ENCODE measurements around the gene RAB18. TPM values are rescaled to one million over a fixed set of nuclear protein-coding genes. Genes with fewer than 3 reads are reported as not detected.

The RAB18 gene
- total RNA-seq, 1 experiment from 2014 or later = 89.4 TPM

DNA sequence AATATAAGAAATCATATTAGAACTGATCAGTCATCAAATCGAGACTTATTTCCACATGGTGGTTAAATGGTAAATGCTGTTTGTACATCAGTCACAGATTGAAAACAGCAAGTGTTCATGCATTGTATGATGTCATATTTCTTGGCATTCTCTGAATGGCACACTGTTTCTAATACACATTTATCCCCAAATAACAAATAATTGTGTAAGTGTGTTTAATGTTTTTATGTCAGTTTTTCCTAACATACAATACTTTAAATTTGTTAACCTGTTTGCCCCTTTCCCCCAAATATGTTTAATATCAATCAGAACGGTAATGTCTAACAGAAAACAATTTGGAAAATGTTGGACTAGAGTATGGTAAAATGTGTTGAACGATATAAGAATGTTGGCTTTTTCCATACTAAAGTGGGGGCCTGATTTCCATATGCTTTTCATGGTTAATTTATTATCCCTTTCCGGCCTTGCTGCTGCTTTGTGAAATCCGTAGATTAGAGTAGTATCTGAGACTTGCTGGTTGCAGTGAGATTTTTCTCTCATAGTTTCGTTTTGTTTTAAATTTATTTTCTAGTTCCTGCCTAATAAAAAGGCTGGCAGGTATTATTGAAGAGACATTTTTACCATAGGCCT is 23.7 kb downstream of the RAB18 start:
- no peak overlapping the region for H3K23ac ChIP-seq (ENCODE audit: insufficient read length, low read depth, low read length)
- H3K4me2 ChIP-seq (ENCODE audit: insufficient read depth, insufficient read length, low read length) = no peak overlapping the region
- no peak overlapping the region for H2BK120ac ChIP-seq (ENCODE audit: low read depth, low read length, poor library complexity, severe bottlenecking)
- peaks cover 16 to 17% of the 10 kb centered on the region in 2 experiments for H3K4me1 Mint-ChIP-seq
- H2AFZ ChIP-seq (ENCODE audit: low read length) = no peak overlapping the region
- H2BK20ac ChIP-seq (ENCODE audit: low read depth, low read length, poor library complexity, severe bottlenecking) = no peak overlapping the region
- no peak overlapping the region for H4K91ac ChIP-seq (ENCODE audit: insufficient read length, low read depth, low read length)
- H3K27ac Mint-ChIP-seq = no peak overlapping the region
- DNase-seq = no peak
- no CpG with 5 or more reads among the region's 6 CpGs for WGBS (ENCODE audit: extremely low coverage, insufficient read length, low lambda C conversion rate)
- H2BK5ac ChIP-seq (ENCODE audit: insufficient read length, low read length) = no peak overlapping the region
- no peak overlapping the region for H3K27ac ChIP-seq (ENCODE audit: insufficient read length, low read depth, low read length)
- no peak overlapping the region for H3K9ac ChIP-seq (ENCODE audit: extremely low read depth, insufficient read length, low read length)
- H3K36me3 Mint-ChIP-seq (ENCODE audit: insufficient read depth in 1 of 3, low read depth in 3 of 3) = peaks cover 0 to 3% (median 0%) of the 10 kb centered on the region in 3 experiments; a peak in 1 of 7 replicates
- H3K23me2 ChIP-seq (ENCODE audit: insufficient read length, low read depth, low read length, poor library complexity, severe bottlenecking) = no peaks in the 10 kb centered on the region
- H3K9me3 ChIP-seq (ENCODE audit: control insufficient read depth, low read depth, low read length) = no peaks in the 10 kb centered on the region
- no peak overlapping the region for H3T11ph ChIP-seq (ENCODE audit: low read length)
- H2BK12ac ChIP-seq (ENCODE audit: insufficient read length, low read depth, low read length) = no peak overlapping the region
- H3K79me1 ChIP-seq (ENCODE audit: insufficient read depth, low read depth, low read length, poor library complexity, severe bottlenecking) = no peaks in the 10 kb centered on the region
- H3K14ac ChIP-seq (ENCODE audit: insufficient read depth, low read length) = no peak overlapping the region
- H2BK15ac ChIP-seq (ENCODE audit: low read depth, low read length) = no peak overlapping the region
- H3K56ac ChIP-seq (ENCODE audit: insufficient read length, low read depth, low read length) = no peak overlapping the region
- no peak overlapping the region for H3K4ac ChIP-seq (ENCODE audit: low read depth, low read length)
- H4K5ac ChIP-seq (ENCODE audit: insufficient read length, low read depth, low read length) = no peak overlapping the region
- H3K4me1 ChIP-seq (ENCODE audit: insufficient read depth, low read length) = no peaks in the 10 kb centered on the region
- no peak overlapping the region for H4K8ac ChIP-seq (replicated peaks; ENCODE audit: insufficient read length, low read depth, low read length)
- H3K27me3 ChIP-seq (ENCODE audit: insufficient read depth, low read length) = no peaks in the 10 kb centered on the region
- no peaks in the 10 kb centered on the region for H3K79me2 ChIP-seq (ENCODE audit: insufficient read depth, low read length)
- no peaks in the 10 kb centered on the region for H3K9me3 Mint-ChIP-seq
- H2AK5ac ChIP-seq (ENCODE audit: insufficient read length, low read length) = no peak overlapping the region
- no peak overlapping the region for H3K18ac ChIP-seq (ENCODE audit: insufficient read length, low read depth, low read length)
- H3K27me3 Mint-ChIP-seq (ENCODE audit: low read depth) = no peaks in the 10 kb centered on the region
- no peak for TF ChIP-seq CTCF (conservative IDR thresholded peaks at IDR 0.05)
- no peaks in the 10 kb centered on the region for H4K20me1 ChIP-seq (ENCODE audit: control insufficient read depth, insufficient read depth, insufficient read length)
- no peak overlapping the region for H3K4me3 Mint-ChIP-seq
